HG02970 (cell line): ENCODE results near the gene BBLN.

Source experiments
- ATAC-seq: cut with Tn5 transposase; IDR thresholded peaks from one replicate; pipeline ENCODE4 v1.9.1; 2021; ENCODE audit warnings: mild to moderate bottlenecking, moderate library complexity, moderate number of reproducible peaks; ENCODE audit not compliant: unreplicated experiment, low FRiP score

The BBLN gene

GRCh38 chr9:128185979-128186965 is 26.2 kb downstream of the BBLN start:
- no peak for ATAC-seq

GRCh38 chr9:128187361-128187760 is 27.3 kb downstream of the BBLN start:
- no peak for ATAC-seq

- ATAC-seq = no peak
Observed at GRCh38 chr9:128188209-128188608, 28.1 kb downstream of the BBLN start.

- no peak for ATAC-seq
Observed at GRCh38 chr9:128190013-128190412, 29.9 kb downstream of the BBLN start.

GRCh38 chr9:128190516-128191405 is 30.7 kb downstream of the BBLN start:
- ATAC-seq = peak; percentile 14

GRCh38 chr9:128191406-128192046 is 31.5 kb downstream of the BBLN start, which contains the start of gene CIZ1:
CIZ1 (minus strand) TSS chr9:128191572; CDS start chr9:128190857, 715 bp downstream.
- ATAC-seq = peak; percentile 76

- no peak for ATAC-seq
Observed at GRCh38 chr9:128192601-128193371, 32.7 kb downstream of the BBLN start.

GRCh38 chr9:128193469-128194096 is 33.5 kb downstream of the BBLN start:
- ATAC-seq = no peak

GRCh38 chr9:128201441-128202369 is 41.6 kb downstream of the BBLN start:
- no peak for ATAC-seq

- no peak for ATAC-seq
Observed at GRCh38 chr9:128202648-128203023, 42.6 kb downstream of the BBLN start.

- ATAC-seq = no peak
Observed at GRCh38 chr9:128203024-128203706, 43.1 kb downstream of the BBLN start, which contains the start of gene DNM1. DNM1 (plus strand) TSS chr9:128203379; CDS start chr9:128203471, 92 bp downstream.

- no peak for ATAC-seq
Observed at GRCh38 chr9:128203707-128204551, 43.9 kb downstream of the BBLN start.

- no peak for ATAC-seq
Observed at GRCh38 chr9:128204858-128205257, 44.8 kb downstream of the BBLN start.

GRCh38 chr9:128205296-128205944 is 45.4 kb downstream of the BBLN start:
- ATAC-seq = no peak

- ATAC-seq = no peak
Observed at GRCh38 chr9:128206484-128206883, 46.4 kb downstream of the BBLN start.
